Measurements from ENCODE around the gene ENOX1.

ENOX1 gene

DNA sequence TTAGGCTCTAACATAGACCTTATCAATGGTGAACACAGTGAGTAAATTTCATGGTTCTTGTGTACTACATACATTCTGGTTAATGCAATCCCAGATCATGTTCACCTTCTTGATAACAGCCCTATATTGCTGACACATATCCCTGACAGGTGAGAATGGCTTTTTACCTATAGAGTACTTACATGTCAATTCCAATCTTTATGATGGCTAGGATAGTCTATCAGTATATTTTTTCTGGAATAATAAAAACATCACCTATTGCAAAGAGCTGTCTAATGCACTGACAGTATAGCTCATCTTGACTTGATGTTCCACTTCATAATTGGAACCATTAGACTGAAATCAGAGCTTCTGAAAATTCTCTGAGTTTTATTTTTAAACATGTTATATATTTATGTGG lies 199.4 kb downstream of the ENOX1 start:
- DNase-seq, result no peak

DNA sequence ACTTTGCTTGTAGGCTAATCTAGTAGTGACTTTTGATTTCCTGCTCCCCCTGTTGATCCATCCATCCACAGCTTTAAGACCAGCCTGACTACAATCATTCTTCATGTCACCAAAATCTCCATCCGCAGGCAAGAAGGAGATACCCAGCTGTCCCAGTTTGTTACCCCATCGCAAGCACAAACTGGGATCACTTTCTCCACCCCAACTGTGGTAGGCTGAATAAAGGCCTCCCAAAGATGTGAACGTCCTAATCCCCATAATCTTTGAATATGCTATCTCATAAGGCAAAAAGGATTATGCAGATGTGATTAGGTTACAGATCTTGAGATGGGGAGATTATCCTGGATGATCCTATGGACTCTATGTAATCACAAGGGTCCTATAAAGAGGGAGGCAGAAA lies 202.0 kb downstream of the ENOX1 start:
- no peak for DNase-seq

DNA sequence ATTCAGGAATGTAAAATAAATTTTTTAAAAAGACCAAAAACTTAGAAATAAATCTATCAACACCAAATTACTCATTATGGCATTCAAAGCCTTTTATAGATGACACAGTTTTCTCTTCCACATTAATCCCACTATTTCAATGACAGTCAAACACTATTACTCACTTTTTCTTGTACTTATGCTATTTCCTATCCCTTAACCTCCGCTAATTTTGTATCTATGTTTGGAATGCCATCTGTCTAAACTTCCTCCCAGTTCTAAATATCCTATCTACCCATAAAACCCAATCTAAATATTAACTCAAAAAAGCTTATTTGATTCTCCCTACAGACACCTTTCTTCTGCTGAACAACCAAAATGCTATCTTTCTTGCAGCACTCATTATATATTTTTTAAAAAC lies 203.5 kb downstream of the ENOX1 start:
- no peak for DNase-seq

DNA sequence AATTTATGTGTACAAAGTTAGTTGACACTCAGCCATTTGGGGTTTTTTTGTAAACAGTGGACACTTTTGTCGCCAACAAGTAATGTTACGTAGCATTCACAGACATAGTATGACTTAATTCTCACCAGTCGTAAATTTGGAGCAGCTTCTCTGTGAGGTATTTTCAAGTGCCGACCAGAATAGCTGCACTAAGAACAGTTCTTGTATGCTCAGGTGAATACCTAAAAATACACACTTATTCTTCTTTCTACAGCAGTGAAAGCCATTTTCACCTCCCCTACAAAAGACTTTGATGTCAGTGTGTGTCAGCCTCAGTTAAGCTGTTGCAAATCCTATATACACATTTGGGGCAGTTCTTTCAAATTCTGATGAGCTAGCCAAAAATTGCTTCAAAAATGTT lies 206.5 kb downstream of the ENOX1 start:
- DNase-seq, result no peak

DNA sequence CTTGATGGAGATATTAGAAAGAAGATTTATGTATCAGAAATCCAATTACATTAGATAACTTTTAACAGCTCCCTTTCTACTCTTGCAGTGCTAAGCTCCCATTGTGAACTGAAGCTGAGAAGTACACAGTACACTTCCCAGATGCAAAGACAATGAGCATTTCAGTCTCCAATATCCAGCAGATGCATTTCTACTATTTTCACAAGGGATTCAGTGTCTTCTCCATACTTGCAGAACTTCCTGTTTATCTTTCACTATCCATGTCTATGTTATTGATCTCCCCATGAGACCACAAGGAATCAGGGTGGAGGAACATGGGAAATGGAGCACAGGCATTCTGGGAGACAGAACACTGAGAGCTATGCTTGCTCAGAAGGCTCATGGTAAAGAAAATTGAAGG lies 207.5 kb downstream of the ENOX1 start:
- DNase-seq, result no peak

DNA sequence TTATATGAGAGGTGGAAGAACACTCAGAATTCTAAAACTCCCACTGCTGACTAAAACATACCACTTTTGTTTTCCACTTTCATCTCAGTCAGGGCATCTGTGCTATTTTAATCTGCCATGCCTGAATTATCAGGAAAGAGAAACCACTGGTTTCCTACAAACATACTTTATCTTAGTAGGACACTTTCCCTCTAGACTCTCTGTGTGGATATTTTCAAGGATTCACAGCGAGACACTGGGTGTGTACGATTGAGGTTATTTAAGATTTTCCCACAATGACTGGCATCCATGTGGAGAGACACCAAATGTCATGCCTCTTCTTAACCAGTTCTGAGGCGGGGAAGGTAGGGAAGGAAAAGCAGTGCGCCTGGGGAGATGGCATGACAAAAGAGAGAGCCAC lies 212.2 kb downstream of the ENOX1 start:
- no peak for DNase-seq

DNA sequence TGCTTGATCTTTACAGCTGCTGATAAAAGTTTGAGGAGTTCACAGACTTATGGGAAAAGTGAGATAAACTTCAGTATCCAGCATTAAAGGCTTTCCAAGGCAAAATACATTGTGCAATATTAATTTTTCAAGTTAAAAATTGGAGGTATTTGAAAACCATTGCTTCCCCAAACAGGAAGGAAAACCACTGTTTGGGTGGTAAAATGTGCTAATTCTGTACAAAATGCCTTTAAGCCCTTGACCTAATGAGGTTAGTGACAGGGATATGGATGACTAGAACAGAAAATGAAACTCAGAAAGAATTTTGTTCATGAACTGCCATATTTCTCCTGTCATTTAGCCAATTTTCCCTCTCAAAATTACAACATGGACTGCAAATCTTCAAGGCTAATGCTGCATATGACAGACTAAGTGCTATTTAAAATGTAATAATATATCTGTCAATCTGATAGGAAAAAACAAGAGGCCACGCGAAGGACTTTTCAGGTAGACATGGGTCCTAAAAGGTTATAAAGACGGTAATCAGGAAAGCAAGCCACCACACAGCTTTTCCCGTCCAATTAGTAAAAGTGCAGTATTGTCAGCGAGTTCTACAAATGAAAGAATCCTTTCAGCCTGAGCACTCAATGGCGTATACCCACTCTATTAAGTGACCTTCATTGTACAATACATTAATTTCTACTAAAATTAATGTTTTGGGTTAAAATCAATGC lies 212.8 kb downstream of the ENOX1 start:
- DNase-seq, result no peak

DNA sequence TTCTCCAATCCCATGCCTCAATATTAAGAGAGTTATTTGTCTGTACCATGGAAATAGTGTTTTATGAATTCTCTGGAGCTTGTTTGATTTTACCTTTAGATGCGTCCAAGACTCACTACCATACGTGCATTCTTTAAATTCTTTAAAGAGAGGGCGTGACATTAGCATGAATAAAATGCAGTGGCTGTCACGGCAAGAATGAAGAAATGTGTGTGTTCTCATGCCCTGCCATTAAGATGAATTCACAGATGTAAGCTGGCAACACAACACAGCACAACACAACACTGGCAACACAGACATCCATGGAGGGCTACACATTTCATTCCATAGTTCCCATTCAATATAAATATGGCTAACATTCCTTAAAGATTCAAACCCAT lies 213.4 kb downstream of the ENOX1 start:
- DNase-seq, result no peak

DNA sequence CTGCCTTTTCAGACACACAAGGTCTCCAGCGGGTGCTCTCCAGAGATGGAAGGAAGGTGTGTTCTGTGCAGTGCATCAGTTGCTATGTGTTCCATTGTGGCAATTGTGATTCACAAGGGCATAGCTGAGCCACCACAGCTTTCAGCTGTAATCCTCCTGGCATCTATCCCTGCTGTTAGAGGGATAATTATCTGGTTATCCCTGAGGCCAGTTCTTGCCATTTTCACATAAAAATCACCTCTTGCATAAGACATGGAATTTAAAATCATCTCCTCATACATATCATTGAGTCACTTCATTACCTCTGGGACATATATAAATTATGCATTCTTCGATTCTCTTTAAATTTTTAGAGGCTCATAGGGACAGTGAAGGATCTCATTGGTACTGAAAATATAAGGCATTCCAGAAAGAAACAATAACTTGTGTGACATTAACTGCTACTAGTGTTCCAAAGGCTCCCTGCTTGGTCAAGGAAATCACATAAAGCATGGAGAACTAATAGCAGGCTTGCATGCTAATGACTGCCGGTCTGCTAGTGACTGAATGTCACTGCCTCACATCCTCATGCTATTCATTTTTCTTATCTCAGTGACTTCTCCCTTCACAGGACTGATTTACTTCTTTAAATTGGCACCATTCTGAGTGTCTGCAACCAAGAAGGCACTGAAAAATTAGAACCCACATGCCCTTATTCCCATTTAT lies 214.0 kb downstream of the ENOX1 start:
- no peak for DNase-seq

DNA sequence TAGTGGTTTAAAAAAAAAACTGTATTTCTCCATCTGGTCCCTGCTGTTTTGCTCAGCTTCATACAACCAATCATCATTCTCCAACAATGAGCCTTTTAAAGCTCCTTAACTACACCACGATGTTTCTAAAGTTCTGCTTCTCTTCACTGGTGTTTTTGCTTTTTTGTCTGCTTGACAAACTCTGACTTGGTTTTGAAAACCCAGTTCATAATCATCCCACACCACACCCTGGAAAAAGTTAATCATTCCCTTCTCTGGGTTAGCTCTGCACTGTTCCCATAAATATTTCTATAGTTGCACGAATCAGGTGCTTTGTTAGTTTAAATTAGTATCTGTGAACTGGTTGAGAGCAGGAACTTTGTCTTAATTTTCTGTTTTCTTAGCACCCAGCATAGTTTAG lies 217.1 kb downstream of the ENOX1 start:
- DNase-seq, result no peak

DNA sequence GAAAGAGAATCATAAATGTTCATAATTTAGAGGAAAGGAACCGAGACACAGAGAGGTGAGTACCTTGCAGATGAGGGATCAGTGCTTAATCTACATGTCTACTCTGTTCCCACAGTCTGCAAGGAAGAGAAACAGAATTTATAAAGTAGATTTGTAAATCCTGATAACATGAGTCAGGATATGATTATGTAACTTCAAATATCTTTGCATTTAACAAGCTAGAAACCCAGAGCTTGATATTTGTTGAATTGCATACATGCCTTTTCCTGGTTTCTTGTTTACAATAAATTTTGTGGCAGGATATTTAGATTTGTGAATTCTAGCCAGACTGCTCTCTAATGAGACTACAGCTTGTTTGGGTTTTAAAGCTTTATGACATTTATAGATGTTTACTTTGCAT lies 219.2 kb downstream of the ENOX1 start:
- DNase-seq, result no peak

DNA sequence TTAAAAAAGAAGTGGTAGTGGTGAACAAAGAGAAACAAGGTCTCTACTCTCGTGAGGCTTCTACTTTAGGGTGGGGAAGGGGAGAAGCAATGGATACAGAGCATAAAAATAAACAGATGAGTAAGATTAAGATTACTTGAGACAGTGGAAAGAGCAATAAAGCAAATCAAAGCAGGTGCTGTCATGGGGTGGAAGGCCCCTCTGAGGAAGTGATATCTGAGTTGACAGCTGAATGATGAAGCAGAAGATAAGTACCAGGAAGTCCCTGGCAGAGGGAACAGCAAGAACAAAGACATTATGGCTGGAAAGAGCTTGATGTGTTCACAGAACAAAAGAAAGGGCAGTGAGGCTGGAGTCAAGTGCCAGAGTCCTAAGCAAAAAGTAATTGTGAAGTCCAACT lies 221.8 kb downstream of the ENOX1 start:
- no peak for DNase-seq

DNA sequence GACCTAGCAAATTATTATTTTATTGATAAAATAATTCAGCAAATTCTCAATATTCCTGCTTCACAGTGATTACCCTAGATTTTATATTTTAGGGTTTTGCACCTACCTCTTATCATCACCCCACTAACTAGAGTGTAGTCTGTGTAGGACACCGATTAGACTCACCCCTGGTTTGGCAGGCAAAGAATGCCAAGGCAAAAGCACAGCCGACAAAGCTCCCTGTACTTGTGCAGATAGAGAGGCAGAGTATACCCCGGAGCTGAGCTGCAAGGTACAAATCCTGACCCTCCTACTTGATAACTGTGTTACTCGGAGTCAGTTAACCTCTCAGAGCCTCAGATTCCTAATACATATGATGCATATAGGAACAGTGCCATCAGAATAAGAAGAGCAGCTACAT lies 225.7 kb downstream of the ENOX1 start:
- DNase-seq, result no peak

DNA sequence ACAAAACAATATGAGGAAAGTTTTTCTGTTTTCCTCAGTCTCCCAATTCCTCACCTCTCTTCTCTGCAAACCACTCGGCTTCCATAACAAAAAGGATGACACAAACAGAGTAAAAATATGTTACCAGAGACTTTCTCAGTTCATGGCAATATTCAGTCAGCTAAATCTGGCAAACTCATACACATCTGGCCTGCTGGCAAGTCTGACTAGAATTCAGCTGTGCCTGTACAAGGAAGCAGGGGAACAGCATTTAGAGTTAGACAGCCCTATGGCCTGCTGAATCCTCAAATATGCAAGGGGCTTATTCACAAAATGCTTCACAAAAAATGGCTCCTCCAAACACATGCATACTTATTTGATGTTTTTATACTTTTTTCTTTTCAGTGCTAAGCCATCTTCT lies 227.8 kb downstream of the ENOX1 start:
- DNase-seq, result no peak

DNA sequence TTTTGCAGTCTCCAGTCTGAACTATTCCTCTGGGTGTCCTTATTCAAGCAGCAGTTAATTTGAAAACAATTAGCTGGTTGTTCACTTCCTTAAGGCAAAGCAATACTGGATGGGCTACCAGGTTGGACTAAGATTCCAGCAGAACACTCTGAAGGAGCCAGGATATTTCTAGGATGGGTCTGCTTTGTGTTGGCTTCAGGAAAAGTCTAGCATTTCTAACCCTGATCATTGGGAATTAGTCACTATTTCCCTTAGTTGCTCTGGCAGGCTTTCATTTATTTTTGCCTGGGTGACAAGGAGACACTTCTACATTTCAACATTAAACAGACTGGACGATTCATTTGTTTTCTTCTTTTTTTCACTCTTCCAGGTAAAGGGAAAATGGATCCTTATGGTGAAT lies 228.4 kb downstream of the ENOX1 start:
- DNase-seq, result no peak

DNA sequence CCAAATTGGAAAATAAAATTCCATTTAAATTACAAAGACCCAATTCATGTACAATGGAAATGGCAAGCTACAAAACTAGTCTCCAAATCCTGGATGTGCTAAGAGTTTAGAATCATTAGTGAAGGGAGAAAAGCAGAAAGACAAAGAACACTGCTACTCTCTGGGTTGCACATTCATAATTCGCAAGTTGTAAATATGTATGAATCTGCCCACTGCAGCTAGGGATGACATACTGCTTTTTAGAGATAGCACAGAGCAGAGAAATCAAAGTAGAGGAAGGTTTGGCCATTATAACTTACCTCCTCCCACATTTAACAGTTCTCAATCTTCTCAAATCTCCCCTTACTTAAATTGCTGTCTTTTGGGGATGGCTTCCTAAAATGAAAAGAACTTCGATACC lies 231.1 kb downstream of the ENOX1 start:
- no peak for DNase-seq

DNA sequence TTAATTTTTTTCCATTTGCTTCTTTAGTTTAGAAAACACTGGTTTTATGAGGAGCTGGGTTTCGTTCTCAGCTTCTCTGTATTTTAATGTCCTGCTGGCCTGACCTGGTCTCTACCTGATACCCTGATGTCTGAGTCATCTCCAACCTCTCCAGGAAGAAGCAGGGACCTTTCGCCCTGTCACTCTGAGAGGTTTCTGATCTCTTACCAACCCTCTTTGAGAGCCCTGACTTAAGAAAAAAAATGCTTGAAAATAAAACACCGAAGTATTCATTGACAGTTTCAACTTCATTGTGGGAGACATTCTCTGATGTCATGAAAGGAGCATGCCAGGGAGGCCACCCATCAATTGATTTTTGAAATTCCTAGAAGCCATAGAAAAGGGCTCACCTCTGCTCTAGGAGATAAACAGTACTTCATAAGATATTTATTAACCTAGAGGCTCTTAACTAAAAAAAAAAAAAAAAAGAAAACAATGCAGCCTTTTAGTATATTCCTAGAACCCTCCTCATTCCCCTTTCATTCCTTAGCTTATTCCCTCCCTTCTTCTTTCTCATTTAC lies 234.8 kb downstream of the ENOX1 start:
- DNase-seq, result no peak

DNA sequence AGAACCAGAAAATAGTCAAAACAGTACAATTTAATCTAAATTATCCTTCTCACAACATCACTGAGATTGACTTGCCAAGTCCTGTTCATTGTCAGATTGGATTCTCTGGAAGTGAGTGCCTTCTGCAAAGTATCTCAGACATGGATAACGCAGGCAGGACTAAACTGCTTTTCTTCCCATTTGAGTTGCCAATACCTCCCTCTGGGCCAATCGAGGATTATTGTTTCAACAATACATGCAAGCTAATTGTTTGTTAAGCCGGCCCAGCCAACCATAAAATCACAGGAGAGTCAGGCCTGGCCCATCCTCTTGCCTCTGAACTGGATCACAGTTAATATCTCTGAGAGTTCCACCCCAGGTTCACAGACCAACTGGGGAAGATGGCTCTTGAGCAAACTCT lies 240.0 kb downstream of the ENOX1 start:
- no peak for DNase-seq

DNA sequence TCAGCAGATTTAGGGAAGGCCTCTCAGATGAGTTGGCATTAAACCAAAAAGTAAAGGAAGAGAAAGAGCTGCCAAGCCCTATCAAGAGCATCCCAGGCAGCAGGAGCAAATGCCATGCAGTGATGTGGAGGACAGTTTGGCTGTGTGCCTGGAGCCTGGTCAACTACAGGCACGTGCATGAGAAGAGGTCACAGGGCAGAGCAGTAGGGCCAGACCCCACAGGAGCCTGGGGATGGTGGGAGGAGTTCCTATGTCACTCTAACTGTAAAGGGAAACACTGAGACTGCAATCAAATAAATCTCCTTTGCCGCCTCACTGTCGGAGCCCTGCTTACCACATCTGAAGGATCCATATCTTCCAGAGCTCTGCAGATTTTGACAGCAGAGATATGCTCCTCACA lies 240.5 kb downstream of the ENOX1 start:
- DNase-seq, result no peak

DNA sequence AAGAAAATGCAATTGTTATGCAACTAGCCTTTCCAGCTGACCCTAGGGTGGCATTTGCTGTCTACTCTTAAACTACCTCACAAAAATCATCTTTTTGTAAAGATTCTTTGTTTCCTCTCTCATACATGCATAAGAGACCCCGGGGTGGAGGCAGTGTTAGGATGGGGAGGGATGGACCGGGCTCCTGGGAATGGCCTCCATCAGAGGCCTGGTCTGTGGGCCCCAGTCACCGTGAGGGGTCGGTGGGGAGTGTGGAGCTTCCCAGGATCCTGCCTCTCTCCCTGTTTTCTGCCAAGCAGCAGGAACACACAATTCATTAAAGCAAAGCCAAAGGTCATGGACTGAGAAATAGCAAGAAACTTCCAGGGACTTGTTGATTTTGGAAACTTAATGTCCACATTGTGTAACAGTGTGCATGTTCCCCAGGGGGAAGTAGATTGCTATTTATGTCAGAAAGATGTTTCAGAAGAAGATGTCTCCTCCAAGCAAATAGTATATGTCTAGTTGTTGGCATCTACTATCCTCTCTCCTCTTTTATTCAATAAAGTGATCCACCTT lies 241.4 kb downstream of the ENOX1 start:
- no peak for DNase-seq

DNA sequence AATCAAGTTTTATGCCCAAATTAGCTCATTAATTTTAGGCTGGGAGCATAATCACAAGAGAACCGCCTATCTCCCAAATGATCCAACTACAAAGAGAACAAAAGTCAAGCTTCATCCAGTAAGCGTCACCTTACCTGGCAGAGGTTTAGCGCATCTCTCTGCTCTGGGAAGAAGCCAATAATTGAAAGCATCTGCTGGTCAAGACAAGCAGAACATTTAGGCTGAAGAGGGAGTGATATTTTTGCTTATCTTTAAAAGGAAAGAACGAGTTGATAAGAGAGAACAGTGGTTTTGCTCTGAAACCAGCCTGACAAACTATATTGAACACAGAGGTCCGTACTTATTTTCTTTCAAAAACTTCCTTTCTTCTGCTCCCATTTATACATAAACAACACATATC lies 242.1 kb downstream of the ENOX1 start:
- DNase-seq, result no peak

DNA sequence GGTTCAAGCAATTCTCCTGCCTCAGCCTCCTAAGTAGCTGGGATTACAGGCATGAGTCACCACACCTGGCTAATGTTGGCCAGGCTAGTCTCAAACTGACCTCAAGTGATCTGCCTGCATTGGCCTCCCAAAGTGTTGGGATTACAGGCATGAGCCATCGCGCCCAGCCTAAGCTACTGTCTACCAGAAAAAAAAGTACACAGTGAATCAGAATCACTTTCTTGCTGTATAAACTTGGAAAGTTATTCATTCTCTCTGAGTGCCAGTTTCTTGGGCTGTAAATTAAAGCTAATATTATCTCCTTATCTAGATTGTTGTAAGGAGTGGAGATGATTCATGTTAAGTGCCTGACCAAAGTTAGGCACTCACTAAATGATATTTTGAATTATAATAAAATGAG lies 242.8 kb downstream of the ENOX1 start:
- DNase-seq, result no peak

DNA sequence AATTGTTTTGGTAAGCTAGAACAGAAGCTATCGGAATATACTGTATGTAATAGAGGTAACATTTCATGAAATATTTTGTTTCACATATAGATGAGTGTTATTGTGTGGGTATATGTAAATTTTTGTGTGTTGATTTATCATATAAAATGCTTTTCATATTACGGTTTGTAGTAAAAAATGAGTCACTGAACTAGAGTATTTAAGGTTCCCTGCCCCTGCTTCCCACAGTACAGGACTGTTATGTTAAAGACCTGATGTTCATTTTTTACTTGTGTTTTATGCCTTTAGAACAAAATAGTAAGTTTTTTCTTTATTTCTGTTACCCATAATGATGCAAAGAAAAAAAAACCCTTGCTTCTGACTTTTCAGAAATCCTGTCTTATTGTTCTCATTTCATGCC lies 243.4 kb downstream of the ENOX1 start:
- DNase-seq, result no peak

DNA sequence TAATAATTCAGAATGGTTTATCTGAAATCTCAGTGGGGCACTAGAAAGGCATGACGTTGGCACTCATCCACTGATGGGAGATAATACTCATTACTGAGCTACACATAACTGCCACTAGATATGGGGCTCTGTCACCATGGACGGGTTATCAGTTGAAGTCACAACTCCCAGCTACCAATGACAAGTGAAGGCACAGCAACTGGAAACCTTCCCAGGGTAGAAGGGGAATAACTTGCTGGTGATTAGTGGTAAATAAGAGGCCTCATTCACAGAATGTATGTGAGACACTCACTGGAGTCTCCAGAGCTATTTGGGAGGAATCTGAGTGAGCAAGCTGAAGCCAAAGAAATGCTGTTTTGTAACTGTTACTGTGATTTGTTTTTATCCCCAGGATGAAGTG lies 249.6 kb downstream of the ENOX1 start:
- DNase-seq, result no peak

DNA sequence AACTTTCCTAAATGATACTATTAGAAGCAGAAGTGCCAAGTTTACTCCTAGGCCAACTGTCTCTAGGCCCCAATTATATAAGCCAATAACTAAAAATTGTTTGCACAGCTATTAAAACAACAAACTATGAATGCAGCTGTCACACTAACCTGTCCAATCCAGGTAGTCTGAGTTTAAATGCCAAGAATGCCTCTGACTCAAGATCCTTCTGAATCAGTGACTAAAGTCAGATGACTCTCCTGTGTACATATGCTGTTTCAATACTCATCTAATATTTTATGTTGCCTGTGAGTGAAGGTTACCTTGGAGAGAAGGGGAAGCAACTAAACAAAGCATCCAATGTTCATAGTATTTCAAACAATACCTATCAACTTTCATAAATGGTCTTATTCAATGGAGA lies 257.0 kb downstream of the ENOX1 start:
- no peak for DNase-seq
